Measurements from ENCODE around the gene ARHGAP40.

Gene ARHGAP40

DNA sequence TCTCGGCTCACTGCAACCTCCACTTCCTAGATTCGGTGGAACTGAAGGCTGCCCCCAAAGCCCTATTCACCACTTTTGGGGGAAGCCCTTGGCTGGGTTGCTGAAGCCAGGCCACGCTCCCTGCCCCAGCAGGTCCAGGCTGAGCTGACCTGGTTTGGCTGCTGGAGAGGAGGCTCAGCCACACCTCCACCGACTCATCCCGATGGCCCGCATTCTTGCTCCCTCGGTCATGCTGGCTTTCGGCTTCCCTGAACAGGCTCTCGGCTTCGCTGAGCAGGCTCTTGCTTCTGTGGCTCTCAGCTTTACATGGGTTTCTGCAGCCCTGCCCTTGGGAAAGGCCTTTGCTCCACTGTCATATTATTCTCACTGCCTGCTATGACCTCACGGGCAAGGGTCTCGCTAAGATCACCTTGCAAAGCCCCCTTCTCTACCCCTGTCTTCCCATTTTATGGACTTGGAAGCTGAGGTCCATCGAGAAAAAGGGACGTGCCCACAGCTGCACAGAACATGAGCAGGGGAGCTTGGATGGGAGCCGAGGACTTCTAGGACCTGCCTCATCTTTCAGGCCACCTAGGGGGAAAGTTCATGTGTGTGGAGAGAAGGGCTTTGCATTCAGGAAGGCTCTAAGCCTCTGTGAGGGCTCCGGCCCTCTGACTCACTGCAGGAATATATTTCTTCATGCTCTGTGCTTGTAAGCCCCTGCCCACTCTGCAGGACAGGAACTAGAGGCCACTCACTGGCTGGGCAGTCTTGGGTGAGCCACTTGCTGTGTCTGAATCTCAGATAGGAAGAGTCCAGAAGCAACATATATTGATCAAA lies 15.6 kb downstream of the ARHGAP40 start:
- in situ Hi-C loops (cut with MboI; ENCODE audit: low sequenced_read_pairs), result no loop called here

DNA sequence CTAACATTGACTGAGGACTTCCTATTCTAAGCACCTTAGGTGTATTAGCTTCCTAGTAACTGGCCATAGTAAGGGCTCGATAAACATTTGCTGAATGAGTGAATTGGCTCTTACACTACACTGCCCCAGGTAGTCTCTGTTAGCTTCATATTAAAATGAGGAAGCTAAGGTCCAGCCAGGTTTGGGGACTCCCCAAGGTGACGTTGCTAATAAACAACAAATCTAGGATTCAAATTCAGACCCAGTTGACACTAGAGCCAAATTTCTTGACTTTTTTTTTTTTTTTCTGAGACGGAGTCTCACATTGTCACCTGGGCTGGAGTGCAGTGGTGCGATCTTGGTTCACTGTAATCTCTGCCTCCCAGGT lies 16.2 kb downstream of the ARHGAP40 start:
- in situ Hi-C loops (cut with MboI; ENCODE audit: low sequenced_read_pairs), result no loop called here

DNA sequence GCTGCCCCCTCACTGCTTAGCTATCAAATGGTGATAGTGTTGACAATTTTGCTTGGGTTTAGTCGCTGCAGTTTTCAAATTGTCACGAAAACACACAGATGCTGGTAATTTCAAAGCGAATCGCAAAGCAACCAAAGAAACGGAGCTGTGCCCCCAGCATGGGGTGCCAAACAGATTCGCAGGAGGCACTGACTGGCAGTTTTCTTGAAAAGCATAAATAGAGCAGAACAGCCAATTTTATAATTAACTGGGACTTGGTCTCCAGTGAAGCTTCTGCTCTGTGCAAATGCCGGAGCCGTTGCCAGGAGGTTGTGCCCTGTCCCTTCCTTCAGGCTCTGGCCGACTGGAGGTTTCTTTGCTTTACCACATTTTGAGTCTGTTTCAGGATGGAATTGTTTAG lies 18.8 kb downstream of the ARHGAP40 start:
- in situ Hi-C loops (cut with MboI; ENCODE audit: low sequenced_read_pairs), result no loop called here

DNA sequence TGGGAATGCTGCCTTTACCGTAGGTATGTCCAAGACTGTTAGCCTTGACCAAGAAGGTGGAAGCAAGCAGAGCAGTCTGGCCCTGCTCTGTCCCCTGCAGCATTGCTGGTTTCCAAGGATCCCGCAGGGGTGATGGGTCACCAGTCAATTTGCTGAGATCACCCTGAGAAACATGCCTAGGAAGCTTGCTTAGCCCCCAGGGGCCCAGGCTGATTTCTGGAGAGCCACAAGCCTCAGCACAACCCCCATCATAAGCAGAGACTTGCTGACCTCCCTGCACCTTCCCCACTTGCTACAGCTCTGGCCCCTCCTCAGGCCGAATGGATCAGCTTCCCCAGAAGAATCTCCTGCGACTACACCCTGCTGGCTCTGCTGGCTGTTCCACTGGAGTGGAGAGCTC lies 21.5 kb downstream of the ARHGAP40 start:
- in situ Hi-C loops (cut with MboI; ENCODE audit: low sequenced_read_pairs), result no loop called here

DNA sequence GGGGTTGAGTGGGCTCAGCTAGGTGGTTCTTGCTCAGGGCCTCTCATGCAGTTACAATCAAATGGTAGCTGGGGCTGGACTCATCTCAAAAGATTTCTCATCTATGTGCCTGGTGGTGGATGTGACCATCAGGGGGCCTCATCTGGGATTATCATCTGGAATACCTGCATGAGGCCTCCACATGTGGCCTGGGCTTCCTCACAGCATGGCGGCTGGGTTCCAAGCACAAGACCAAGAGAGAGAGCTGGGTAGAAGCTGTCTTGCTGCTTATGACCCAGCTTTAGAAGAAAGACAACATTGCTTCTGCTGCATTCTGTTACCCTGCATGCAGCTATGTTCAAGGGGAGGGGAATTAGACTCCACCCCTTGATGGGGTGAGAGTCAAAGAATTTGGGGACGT lies 22.5 kb downstream of the ARHGAP40 start:
- in situ Hi-C loops (cut with MboI; ENCODE audit: low sequenced_read_pairs), result no loop called here

DNA sequence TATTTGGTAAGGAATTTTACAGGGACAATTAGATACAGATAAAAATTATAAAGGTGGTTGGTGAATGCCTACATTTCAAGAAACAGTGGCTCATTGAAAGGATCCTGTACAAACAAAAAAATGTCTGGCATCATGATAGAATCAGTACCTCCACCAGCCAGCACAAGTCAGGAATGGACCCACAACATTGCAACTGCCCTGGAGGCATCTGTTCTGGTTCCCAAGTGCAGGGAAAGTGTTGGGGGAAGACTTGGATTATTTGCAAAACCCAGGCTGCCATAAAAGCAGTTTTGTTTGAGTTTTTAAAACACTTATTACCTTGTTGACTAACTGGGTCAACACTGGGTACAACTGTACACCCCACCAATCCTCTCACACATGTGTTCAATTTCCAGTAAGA lies 24.3 kb downstream of the ARHGAP40 start:
- in situ Hi-C loops (cut with MboI; ENCODE audit: low sequenced_read_pairs), result no loop called here

DNA sequence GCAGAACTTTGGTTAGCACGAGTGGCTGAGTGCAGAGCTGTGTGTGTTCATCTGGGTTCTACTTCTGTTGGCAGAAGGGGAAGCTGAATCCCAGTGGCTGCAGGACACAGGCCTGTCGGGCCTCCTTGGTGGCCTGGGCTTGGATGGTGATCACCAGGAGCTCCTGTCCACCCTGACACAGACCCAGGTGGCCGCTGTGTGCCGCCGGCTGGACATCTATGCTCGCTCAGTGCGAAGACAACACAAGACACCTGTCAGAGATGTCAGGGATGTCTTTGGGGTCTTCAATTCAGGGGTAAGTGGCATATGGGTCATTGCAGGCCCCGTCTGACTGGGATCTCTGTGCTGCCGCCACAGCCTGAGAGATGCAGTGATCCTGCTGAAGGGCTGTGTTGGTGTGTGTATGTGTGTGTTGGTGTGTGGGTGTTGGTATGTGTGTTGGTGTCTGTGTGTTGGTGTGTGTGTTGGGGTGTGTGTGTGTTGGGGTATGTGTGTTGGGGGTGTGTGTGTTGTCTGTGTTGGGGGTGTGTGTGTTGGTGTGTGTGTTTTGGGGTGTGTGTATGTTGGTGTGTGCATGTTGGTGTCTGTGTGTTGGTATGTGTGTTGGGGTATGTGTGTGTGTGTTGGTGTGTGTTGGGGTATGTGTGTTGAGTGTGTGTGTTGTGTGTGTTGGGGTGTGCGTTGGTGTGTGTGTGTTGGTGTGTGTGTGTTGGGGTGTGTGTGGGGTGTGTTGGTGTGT lies 25.5 kb downstream of the ARHGAP40 start:
- in situ Hi-C loops (cut with MboI; ENCODE audit: low sequenced_read_pairs), result no loop called here

DNA sequence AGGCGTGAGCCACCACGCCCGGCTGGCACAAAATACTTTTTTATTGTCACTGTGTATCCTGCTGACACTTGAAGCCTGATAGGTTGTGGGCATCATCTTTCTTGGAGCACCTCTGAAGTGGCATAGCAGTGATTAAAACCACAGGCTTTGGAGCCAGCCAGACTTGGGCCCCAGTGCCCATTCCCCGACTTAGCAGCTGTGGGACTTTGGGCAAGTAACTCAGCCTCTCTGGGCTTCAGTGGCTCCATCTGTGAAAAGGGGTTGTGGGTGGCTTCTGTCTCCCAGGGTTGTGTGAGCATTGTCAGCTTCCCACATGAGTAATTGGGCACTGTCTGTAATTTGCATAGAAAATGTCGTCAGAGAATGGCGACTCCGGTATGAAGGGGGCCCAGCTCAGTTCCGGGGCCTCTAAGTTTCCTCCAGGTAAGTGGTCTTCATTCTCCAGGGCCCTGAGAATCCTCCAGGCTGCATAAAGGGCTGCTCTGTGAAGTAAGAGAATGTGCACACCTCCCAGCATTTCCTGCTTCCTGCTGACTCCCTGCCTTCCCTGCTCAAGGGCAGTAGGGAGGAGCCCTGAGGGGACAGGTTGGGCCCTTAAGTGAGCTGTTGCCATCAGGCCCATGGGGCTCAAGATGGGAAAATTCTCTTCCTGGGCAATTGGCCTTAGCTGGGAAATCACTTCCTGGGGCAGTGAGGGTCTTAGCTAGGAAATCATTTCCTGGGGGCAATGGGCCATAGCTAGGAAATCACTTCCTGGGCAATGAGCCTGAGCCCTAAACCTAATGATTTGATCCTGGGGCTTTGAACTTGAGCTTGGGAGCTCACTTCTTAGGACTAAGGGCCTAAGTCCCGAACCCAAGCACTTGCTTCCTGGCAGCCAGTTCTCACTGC lies 27.2 kb downstream of the ARHGAP40 start:
- in situ Hi-C loops (cut with MboI; ENCODE audit: low sequenced_read_pairs), result no loop called here

DNA sequence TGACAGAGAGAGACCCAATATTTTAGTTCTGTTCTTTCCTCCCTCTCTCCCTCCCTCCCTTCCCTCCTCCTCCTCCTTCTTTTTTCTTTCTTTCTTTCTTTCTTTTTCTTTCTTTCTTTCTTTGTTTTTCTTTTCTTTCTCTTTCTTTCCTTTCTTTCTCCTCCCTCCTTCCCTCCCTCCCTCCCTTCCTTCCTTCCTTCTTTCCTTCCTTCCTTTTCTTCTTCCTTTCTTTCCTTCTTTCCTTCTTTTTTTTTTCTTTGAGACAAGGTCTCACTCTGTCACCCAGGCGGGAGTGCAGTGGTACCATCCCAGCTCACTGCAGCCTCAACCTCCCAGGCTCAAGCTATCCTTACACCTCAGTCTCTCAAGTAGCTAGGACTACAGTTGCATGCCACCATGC lies 28.4 kb downstream of the ARHGAP40 start:
- in situ Hi-C loops (cut with MboI; ENCODE audit: low sequenced_read_pairs), result no loop called here

DNA sequence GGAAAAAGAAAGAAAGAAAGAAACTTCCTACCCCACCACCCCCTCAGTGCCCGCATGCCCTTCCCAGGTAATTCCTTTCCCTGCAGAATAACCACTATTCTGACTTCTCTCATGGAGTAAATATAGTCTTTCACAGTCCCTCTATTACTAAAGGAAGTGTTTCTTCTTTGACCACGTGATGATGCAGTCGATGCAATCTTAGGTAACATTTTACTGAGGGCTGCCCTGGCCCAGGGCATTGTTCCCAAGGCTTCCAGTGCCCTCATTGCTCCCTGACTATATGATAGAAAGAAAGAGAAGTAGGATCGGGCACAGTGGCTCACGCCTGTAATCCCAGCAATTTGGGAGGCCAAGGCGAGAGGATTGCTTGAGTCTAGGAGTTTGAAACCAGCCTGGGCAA lies 29.1 kb downstream of the ARHGAP40 start:
- in situ Hi-C loops (cut with MboI; ENCODE audit: low sequenced_read_pairs), result no loop called here

DNA sequence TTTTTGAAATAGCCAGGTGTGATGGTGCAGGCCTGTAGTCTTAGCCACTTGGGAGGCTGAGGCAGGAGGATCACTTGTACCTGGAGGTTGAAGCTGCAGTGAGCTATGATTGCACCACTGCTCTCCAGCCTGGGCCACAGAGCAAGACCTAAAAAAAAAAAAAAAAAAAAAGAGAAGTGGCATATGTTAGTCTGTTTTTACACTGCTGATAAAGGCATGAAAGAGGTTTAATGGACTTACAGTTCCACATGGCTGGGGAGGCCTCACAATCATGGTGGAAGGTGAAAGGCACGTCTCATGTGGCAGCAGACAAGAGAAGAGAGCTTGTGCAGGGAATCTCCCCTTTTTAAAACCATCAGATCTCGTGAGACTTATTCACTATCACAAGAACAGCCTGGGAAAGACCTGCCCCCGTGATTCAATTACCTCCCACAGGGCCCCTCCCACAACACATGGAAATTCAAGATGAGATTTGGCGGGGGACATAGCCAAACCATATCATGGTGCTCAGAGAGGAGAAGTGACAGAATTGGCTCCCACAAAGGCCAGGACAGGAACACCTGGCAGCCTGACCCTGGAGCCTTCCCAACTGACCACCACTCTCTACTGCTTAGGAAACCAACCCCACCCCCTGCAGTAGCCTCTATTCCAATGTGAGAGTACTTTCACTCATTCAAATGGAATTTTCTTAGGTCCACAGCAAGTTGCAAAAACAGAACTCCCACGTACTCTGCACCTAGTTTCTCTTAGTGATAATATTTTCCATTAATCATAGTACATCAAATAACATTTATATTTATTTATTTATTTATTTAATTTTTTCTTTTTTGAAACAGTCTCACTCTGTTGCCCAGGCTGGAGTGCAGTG lies 29.8 kb downstream of the ARHGAP40 start:
- in situ Hi-C loops (cut with MboI; ENCODE audit: low sequenced_read_pairs), result no loop called here

DNA sequence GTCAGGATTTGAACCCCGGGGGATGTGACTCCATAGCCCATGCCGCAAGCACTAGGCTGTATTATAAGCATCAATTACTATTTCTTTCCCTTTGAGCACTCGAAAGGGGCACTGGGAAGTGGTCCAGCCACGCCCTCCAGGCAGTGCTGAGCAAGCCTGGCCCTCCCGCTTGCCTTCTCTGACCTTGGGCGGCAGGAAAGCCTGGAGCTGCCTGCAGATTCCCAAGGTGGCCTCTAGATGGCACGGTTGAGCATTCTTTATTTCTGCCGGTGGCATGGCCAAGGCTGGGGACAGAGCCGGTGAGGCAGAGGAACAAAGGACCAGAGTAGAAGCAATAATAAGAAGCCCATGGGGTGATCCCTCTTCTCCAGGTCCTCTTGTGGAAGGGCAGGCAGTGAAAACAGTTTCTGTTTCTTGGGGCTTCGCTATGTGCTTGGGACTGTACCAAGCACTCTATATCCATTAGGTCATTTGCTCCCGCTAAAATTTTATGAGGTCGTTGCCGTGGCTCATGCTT lies 32.0 kb downstream of the ARHGAP40 start:
- in situ Hi-C loops (cut with MboI; ENCODE audit: low sequenced_read_pairs), result no loop called here

DNA sequence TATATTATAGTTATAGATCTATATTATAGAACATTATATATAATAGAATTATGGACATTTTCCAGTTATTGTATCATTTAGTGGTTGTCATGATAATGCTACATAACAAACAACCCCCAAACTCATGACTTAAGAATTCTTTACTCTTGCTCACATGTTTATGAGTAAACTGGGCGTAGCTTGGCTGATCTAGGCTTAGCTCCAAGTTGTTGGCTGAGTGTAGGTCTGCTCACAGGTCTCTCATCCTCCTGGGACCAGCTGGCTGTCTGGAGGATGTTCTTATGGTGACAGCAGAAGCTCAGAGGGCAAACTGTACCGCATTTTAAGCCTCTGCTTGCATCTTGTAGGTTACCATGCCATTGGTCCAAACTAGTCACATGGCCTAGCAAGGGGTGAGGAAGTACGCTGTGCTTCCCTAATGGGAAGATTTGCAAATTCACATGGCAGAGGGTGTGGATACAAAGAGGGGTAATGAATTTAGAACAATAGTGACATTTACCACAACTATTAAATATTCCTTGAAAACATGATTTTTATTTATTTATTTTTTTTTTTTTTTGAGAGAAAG lies 34.2 kb downstream of the ARHGAP40 start:
- in situ Hi-C loops (cut with MboI; ENCODE audit: low sequenced_read_pairs), result no loop called here

DNA sequence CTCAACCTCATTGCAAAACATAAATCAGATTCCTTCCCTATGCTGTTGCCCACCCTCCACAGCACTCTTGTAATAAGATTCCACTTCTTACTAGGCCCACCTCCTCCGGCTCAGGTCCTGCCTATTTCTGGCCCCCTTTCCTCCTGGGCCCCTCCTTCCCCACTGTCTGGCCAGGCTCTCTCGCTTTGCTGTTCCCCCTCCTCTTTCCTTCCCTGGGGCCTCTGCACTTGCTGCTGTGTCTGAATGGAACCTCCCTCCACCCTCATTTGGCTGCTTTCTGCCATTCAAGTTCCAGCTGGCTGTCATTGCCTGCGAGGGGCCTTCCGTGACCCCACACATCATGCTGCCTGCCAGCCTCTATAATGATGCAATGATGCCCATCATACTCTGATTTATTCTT lies 38.9 kb downstream of the ARHGAP40 start:
- in situ Hi-C loops (cut with MboI; ENCODE audit: low sequenced_read_pairs), result loop anchor here (10.0 kb wide), 2 partner anchors 114 to 404 kb away; no protein-coding TSS in a partner anchor

DNA sequence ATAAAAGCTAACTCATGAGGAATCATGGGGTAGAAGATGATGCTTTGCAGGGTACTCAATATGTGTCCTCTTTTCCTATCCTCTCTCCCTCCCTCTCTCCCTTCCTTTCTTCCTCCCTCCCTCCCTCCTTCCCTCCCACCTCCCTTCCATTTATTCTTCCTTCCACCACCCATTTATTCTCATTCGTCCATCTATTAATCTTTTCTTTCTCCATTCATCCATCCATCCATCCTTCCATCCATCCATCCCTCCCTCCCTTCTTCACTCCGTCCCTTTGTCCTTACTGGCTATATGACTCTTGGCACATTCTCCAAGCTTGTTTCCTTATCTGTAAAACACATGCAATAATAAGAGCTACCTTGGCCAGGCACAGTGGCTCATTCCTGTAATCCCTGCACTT lies 40.9 kb downstream of the ARHGAP40 start:
- in situ Hi-C loops (cut with MboI; ENCODE audit: low sequenced_read_pairs), result loop anchor here (10.0 kb wide), 2 partner anchors 112 to 402 kb away; no protein-coding TSS in a partner anchor

DNA sequence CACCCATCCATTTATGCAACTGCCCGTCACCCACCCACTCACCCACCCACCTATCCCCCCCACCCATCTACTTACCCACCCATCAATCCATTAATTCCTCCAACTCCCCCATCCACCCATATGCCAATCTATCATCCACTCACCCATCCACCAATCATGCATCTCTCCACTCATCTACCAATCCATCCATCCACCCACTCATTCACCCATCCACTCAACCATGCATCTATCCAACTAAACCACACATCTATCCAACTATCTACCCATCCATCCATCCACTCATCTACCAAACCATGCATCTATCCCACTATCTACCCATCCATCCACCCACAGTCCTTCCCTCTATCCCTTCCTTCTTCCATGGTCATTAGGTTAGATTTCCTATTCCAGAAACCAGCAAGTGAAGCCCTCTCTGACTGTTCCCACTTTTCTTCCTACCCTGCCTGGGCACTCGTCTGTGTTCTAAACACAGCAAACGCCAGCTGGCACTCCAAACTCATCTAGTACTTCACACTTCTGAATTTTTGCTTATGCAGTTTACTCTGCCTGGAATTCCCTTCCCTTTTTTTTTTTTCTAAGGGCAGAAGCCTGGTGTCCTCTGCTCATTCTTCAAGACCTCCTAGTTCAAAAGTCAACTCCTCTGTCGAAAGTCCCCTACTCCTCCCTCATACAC lies 43.1 kb downstream of the ARHGAP40 start:
- in situ Hi-C loops (cut with MboI; ENCODE audit: low sequenced_read_pairs), result loop anchor here (10.0 kb wide), 2 partner anchors 110 to 400 kb away; no protein-coding TSS in a partner anchor

DNA sequence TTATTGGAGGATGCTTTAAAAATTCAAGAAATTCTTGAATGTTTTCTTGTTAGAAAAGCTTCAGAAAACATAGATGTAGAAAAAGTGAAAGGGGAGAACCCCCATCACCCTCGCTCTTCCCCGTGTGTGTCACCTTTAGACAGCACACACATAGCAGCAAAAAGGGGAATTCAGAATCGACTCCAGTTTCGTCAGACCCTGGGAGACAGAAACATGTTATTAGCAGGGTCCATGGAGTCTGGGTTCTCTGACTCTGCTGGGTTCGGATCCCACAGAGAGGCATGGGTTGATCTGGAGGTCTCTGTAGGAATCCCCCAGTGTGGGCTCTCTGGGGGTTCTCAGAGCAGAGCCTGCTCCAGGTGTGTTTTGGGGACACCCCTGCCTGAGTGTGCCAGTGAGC lies 43.7 kb downstream of the ARHGAP40 start:
- in situ Hi-C loops (cut with MboI; ENCODE audit: low sequenced_read_pairs), result loop anchor here (10.0 kb wide), 2 partner anchors 109 to 399 kb away; no protein-coding TSS in a partner anchor

DNA sequence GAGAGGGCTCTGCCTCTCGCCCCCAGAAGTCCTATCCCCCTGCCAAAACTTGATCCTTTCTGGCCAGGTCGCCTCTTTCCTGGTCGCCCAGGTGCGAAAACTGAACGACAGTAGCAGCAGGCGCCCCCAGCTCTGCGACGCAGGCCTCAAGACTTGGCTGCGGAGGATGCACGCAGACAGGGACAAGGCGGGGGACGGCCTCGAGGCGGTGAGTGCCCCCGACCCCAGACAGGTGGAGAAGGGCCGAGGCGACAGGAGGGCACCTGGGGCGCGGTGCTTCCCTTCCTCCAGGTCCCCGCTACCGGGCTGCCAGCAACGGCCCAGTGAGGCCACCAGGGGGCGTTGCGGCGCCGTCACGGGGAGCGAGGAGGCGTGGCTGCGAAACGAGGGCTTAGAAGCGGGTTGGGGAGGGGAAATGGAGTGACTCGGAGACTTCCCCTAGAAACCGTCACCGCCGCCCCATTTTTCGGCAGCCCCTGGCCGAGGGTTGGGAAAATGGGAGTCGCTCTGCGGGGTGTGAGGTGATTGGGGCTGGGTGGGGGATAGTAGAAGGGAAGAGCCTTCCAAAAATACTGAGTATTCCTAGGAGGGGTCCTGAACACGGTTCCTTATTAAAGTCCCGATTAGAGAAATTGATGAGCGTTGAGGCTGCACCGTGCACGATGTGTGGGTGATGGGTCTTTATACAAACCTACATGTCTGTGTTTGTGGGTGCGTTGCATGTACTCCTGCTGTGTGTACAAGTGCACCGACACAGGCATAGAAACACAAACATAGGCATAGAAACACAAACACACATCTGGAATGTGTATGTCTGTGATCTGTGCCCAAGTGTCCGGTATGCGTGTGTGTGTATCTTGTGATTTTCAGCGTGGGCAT lies 44.6 kb downstream of the ARHGAP40 start:
- in situ Hi-C loops (cut with MboI; ENCODE audit: low sequenced_read_pairs), result loop anchor here (10.0 kb wide), 2 partner anchors 109 to 399 kb away; no protein-coding TSS in a partner anchor

All from HL-60/S4 (cell line).